ENCODE results near the gene URM1.

GRCh38 chr9:128362774-128363173 lies 8.4 kb upstream of the URM1 start:
- no peak for TF ChIP-seq CTCF (IDR thresholded peaks at IDR 0.05; ENCODE audit: low read length)
- TF ChIP-seq EZH2 (optimal IDR thresholded peaks at IDR 0.05; ENCODE audit: low read depth, low read length), result no peak
